Neuronal stem cell (in vitro differentiated cells): ENCODE data around the gene SLITRK4.

Experiments
- DNase-seq: peaks from one replicate; pipeline ENCODE4 v3.0.0-alpha.2; 2013; ENCODE audit warnings: low spot score
- H2AFZ ChIP-seq: one replicate; pipeline ENCODE4 v1.6.1; 2013; ENCODE audit warnings: mild to moderate bottlenecking, low read length, inconsistent platforms
- H2AK5ac ChIP-seq: 2 replicates; pipeline ENCODE4 v1.6.1; 2013; ENCODE audit warnings: low read depth, mild to moderate bottlenecking, inconsistent platforms, low read length, moderate library complexity, mixed read lengths
- H2BK120ac ChIP-seq: 2 replicates; pipeline ENCODE4 v1.6.1; 2013; ENCODE audit warnings: low read depth, mild to moderate bottlenecking, inconsistent platforms, low read length, moderate library complexity, mixed read lengths
- H2BK12ac ChIP-seq: one replicate; pipeline ENCODE4 v1.6.1; 2013; ENCODE audit warnings: low read length, inconsistent platforms
- H2BK15ac ChIP-seq: 2 replicates; pipeline ENCODE4 v1.6.1; 2013; ENCODE audit warnings: mild to moderate bottlenecking, low read length, inconsistent platforms, mixed read lengths
- H2BK5ac ChIP-seq: one replicate; pipeline ENCODE4 v1.6.1; 2013; ENCODE audit warnings: inconsistent platforms, mild to moderate bottlenecking, low read length, moderate library complexity
- H3K14ac ChIP-seq: one replicate; pipeline ENCODE4 v1.6.1; 2013; ENCODE audit warnings: low read length, inconsistent platforms
- H3K18ac ChIP-seq: 2 replicates; pipeline ENCODE4 v1.6.1; 2013; ENCODE audit warnings: low read length, inconsistent platforms
- H3K23ac ChIP-seq: 2 replicates; pipeline ENCODE4 v1.6.1; 2013; ENCODE audit warnings: low read depth, mild to moderate bottlenecking, mixed read lengths, low read length, inconsistent platforms; ENCODE audit not compliant: poor library complexity
- H3K27ac ChIP-seq: replicated peaks from 3 replicates; pipeline ENCODE4 v1.5.1; 2013; ENCODE audit warnings: low read length, inconsistent platforms
- H3K27me3 ChIP-seq, 3 experiments: 2 replicates each; pipeline ENCODE4 v1.6.1; 2013; ENCODE audit warnings: low read length in 3 of 3, mild to moderate bottlenecking in 2 of 3, inconsistent platforms in 1 of 3, low read depth in 1 of 3, mixed read lengths in 1 of 3, moderate library complexity in 1 of 3; ENCODE audit not compliant: control insufficient read depth in 3 of 3, insufficient read depth in 3 of 3
- H3K36me3 ChIP-seq, 2 donors: replicated peaks in 1 of 2; 2 replicates each; pipeline ENCODE4 v1.6.1; 2013; ENCODE audit warnings: low read length in 2 of 2; ENCODE audit not compliant: control insufficient read depth in 2 of 2, insufficient read depth in 2 of 2
- H3K4ac ChIP-seq: 2 replicates; pipeline ENCODE4 v1.6.1; 2013; ENCODE audit warnings: inconsistent platforms, mild to moderate bottlenecking, low read length, moderate library complexity
- H3K4me1 ChIP-seq, 2 donors: 1 replicate in 1 of 2; 2 replicates in 1 of 2; pipeline ENCODE4 v1.6.1; 2013; ENCODE audit warnings: low read length in 2 of 2, low read depth in 1 of 2; ENCODE audit not compliant: control insufficient read depth in 2 of 2, insufficient read depth in 1 of 2
- H3K4me2 ChIP-seq: one replicate; pipeline ENCODE4 v1.6.1; 2013; ENCODE audit warnings: mild to moderate bottlenecking, low read length, inconsistent platforms; ENCODE audit not compliant: insufficient read depth, poor library complexity, severe bottlenecking
- H3K4me3 ChIP-seq, 2 donors: 2 replicates each; pipeline ENCODE4 v1.5.1; 2013; ENCODE audit warnings: low read length in 2 of 2, mild to moderate bottlenecking in 2 of 2, inconsistent platforms in 1 of 2, moderate library complexity in 1 of 2
- H3K79me1 ChIP-seq: one replicate; pipeline ENCODE4 v1.6.1; 2013; ENCODE audit warnings: low read depth, mild to moderate bottlenecking, inconsistent platforms, low read length, moderate library complexity
- H3K9ac ChIP-seq: one replicate; pipeline ENCODE4 v1.6.1; 2013; ENCODE audit warnings: mild to moderate bottlenecking, low read depth, low read length, inconsistent platforms; ENCODE audit not compliant: poor library complexity
- H3K9me3 ChIP-seq, 2 donors: replicated peaks in 1 of 2; 2 replicates each; pipeline versions ENCODE3 to v1.6.1; 2013; ENCODE audit warnings: low read length in 2 of 2, mild to moderate bottlenecking in 2 of 2, inconsistent platforms in 1 of 2, low read depth in 1 of 2, mixed read lengths in 1 of 2, moderate library complexity in 1 of 2; ENCODE audit not compliant: control insufficient read depth in 2 of 2, insufficient read depth in 1 of 2
- H4K8ac ChIP-seq: one replicate; pipeline ENCODE4 v1.6.1; 2013; ENCODE audit warnings: low read depth, mild to moderate bottlenecking, inconsistent platforms, low read length, moderate library complexity
- H4K91ac ChIP-seq: one replicate; pipeline ENCODE4 v1.6.1; 2013; ENCODE audit warnings: low read length, low read depth, mild to moderate bottlenecking, inconsistent platforms; ENCODE audit not compliant: poor library complexity
- WGBS, 2 donors: extraction: QIAGEN DNeasy Blood & Tissue Kit; methylation state at CpG; one replicate each; pipeline ENCODE4 v1.1.7; 2013; ENCODE audit warnings: missing lambda C conversion rate in 2 of 2, mixed read lengths in 1 of 2; ENCODE audit not compliant: insufficient read length in 2 of 2, insufficient replicate concordance in 1 of 2; ENCODE audit errors: extremely low coverage in 2 of 2; 5-methylcytosine and 5-hydroxymethylcytosine counted together

SLITRK4 gene

GRCh38 chrX:143615851-143616250 is 20.1 kb downstream of the SLITRK4 start:
- no peak overlapping the region for H3K9ac ChIP-seq

DNA sequence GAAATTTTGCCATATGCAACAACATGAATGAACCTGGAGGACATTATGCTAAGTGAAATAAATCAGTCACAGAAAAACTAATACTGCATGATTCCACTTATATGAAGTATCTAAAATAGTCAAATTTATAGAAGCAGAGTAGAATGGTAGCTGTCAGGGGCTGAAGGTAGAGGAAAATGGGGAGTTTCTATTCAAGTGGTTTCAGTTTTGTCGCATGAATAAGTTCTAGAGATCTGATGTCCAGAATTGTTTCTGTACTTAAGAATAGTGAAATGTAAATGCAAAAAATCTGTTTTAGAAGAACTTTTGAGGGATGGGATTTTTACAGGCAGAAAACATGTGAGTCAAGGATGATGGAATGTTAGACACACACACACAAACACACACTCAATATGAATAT is 34.1 kb downstream of the SLITRK4 start:
- H3K4ac ChIP-seq, result no peak overlapping the region
- no CpG with 5 or more reads among the region's 1 CpG for WGBS, 2 donors

More at GRCh38 chrX:143615851-143616250, 20.1 kb downstream of the SLITRK4 start:
- Histone ChIP-seq H3K23ac (no peak overlapping the region), H3K9me3 (no peaks in the 10 kb centered on the region), H3K27ac (no peak overlapping the region), H4K91ac (no peak overlapping the region), H2BK120ac (no peak overlapping the region), H2BK15ac (no peak overlapping the region), H4K8ac (no peak overlapping the region), H3K27me3 (no peaks in the 10 kb centered on the region), H3K4me2 (no peak overlapping the region), H2AFZ (no peak overlapping the region), H3K18ac (no peak overlapping the region), H3K4me3 (no peak overlapping the region), H2BK12ac (no peak overlapping the region), H3K14ac (no peak overlapping the region), H3K4me1 (no peaks in the 10 kb centered on the region), H2BK5ac (no peak overlapping the region), H3K79me1 (no peaks in the 10 kb centered on the region), H2AK5ac (no peak overlapping the region), H3K36me3 (no peaks in the 10 kb centered on the region), H3K4ac (no peak overlapping the region)
- DNase-seq, result no peak
- WGBS, 2 donors, result no CpG with 5 or more reads among the region's 4 CpGs

DNA sequence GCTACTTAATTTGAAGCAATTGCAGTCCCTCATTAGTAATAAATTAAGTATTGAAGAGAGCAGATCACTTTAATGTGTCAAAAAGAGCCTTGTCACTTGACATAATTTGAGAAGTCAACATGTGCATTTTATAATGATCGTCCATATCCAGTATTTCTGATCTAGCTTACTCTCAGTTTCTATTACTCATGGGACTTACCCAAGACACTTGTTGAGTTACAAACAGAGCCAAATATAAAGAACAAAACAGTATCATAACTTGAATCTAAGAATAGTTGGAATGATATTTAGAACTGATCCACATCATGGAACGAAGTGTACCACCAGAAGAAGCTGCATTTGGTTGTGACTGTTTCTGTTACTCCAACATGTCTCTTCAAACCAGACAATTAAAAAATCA is 54.7 kb downstream of the SLITRK4 start:
- WGBS, 2 donors, result no CpG with 5 or more reads among the region's 2 CpGs
- no peak overlapping the region for H3K9ac ChIP-seq
- no peak overlapping the region for H3K4ac ChIP-seq
- no peaks in the 10 kb centered on the region for H3K4me1 ChIP-seq
- H3K14ac ChIP-seq, result no peak overlapping the region
- H2AK5ac ChIP-seq, result no peak overlapping the region
- DNase-seq, result no peak
- H2AFZ ChIP-seq, result no peak overlapping the region
- no peak overlapping the region for H3K23ac ChIP-seq
- no peak overlapping the region for H4K91ac ChIP-seq
- no peaks in the 10 kb centered on the region for H3K36me3 ChIP-seq
- no peak overlapping the region for H4K8ac ChIP-seq
- no peak overlapping the region for H2BK120ac ChIP-seq
- no peak overlapping the region for H3K4me2 ChIP-seq
- H3K9me3 ChIP-seq, result no peaks in the 10 kb centered on the region
- H3K27me3 ChIP-seq, result no peaks in the 10 kb centered on the region
- H3K4me3 ChIP-seq, result no peak overlapping the region
- no peak overlapping the region for H2BK12ac ChIP-seq
- H3K79me1 ChIP-seq, result no peaks in the 10 kb centered on the region
- no peak overlapping the region for H2BK15ac ChIP-seq
- no peak overlapping the region for H2BK5ac ChIP-seq
- no peak overlapping the region for H3K27ac ChIP-seq
- H3K18ac ChIP-seq, result no peak overlapping the region

More for the DNA sequence above, 34.1 kb downstream of the SLITRK4 start:
- no peak overlapping the region for H2BK12ac ChIP-seq
- H2BK15ac ChIP-seq, result no peak overlapping the region
- no peaks in the 10 kb centered on the region for H3K9me3 ChIP-seq
- H4K8ac ChIP-seq, result no peak overlapping the region
- no peak overlapping the region for H3K4me3 ChIP-seq
- H3K9ac ChIP-seq, result no peak overlapping the region
- no peak overlapping the region for H3K27ac ChIP-seq
- no peak overlapping the region for H2BK5ac ChIP-seq
- H4K91ac ChIP-seq, result no peak overlapping the region
- no peaks in the 10 kb centered on the region for H3K36me3 ChIP-seq
- H3K27me3 ChIP-seq, result no peaks in the 10 kb centered on the region
- H3K4me1 ChIP-seq, result no peaks in the 10 kb centered on the region
- H2AFZ ChIP-seq, result no peak overlapping the region
- no peak for DNase-seq
- H3K23ac ChIP-seq, result no peak overlapping the region
- no peak overlapping the region for H2AK5ac ChIP-seq
- no peaks in the 10 kb centered on the region for H3K79me1 ChIP-seq
- H3K4me2 ChIP-seq, result no peak overlapping the region
- no peak overlapping the region for H3K18ac ChIP-seq
- H2BK120ac ChIP-seq, result no peak overlapping the region
- no peak overlapping the region for H3K14ac ChIP-seq

- Histone ChIP-seq H2BK15ac (no peak overlapping the region), H4K91ac (no peak overlapping the region), H2AK5ac (no peak overlapping the region), H3K4me2 (no peak overlapping the region), H2BK120ac (no peak overlapping the region), H3K23ac (no peak overlapping the region), H3K27me3 (no peaks in the 10 kb centered on the region), H2BK12ac (no peak overlapping the region), H3K4me1 (no peaks in the 10 kb centered on the region), H4K8ac (peak overlapping the region; percentile 43), H3K4ac (no peak overlapping the region), H3K18ac (no peak overlapping the region), H3K4me3 (no peak overlapping the region), H3K79me1 (no peaks in the 10 kb centered on the region), H3K14ac (no peak overlapping the region), H3K9me3 (no peaks in the 10 kb centered on the region), H3K9ac (no peak overlapping the region), H3K36me3 (no peaks in the 10 kb centered on the region), H2AFZ (no peak overlapping the region), H3K27ac (no peak overlapping the region), H2BK5ac (no peak overlapping the region)
- DNase-seq, result no peak
- no CpG with 5 or more reads among the region's 2 CpGs for WGBS, 2 donors
Observed at GRCh38 chrX:143580266-143580665, 55.6 kb downstream of the SLITRK4 start.
